HepG2 (cell line): Measurements from ENCODE around the gene DDIT4. TPM values are rescaled to one million over a fixed set of nuclear protein-coding genes. Genes with fewer than 3 reads are reported as not detected.

ENCODE experiments used
- CBFB ChIP-seq: sonication (generic); formaldehyde crosslinking; IDR thresholded peaks from 2 replicates; pipeline ENCODE4 v1.4.0; 2020; ENCODE audit warnings: missing genetic modification reagents
- EEA1 ChIP-seq: sonication (generic); formaldehyde crosslinking; IDR thresholded peaks from 2 replicates; pipeline ENCODE4 v1.5.1; 2020; ENCODE audit warnings: mild to moderate bottlenecking, missing genetic modification reagents, borderline replicate concordance
- ERF ChIP-seq: IDR thresholded peaks from 2 replicates; pipeline ENCODE4 v1.6.1; 2018; ENCODE audit warnings: missing biosample characterization, missing genetic modification reagents
- NR2F6 ChIP-seq, 2 experiments: IDR thresholded peaks; 2 replicates each; pipeline ENCODE4 v1.6.1; 2016; ENCODE audit warnings: antibody characterized with exemption in 1 of 2, mild to moderate bottlenecking in 1 of 2
- ZFP36 ChIP-seq: fragments of 150-350 bp; IDR thresholded peaks from 2 replicates; pipeline ENCODE4 v1.6.1; 2018; ENCODE audit warnings: borderline replicate concordance, low read length, low read depth; ENCODE audit not compliant: partially characterized antibody
- ZNF256 ChIP-seq: sonication (generic); formaldehyde crosslinking; conservative IDR thresholded peaks from 2 replicates; pipeline ENCODE4 v1.4.0; 2020; ENCODE audit warnings: missing genetic modification reagents
- ZNF274 ChIP-seq: sonication (generic); formaldehyde crosslinking; IDR thresholded peaks from 2 replicates; pipeline ENCODE4 v1.5.1; 2020; ENCODE audit warnings: mild to moderate bottlenecking, missing genetic modification reagents
- ZNF44 ChIP-seq: sonication (generic); formaldehyde crosslinking; IDR thresholded peaks from 2 replicates; pipeline ENCODE4 v1.5.1; 2020; ENCODE audit warnings: mild to moderate bottlenecking, missing genetic modification reagents
- ZNF577 ChIP-seq: sonication (generic); formaldehyde crosslinking; IDR thresholded peaks from 2 replicates; pipeline ENCODE4 v1.4.0; 2020; ENCODE audit warnings: mild to moderate bottlenecking, low read depth, missing genetic modification reagents, borderline replicate concordance
- ZNF652 ChIP-seq: IDR thresholded peaks from 2 replicates; pipeline ENCODE4 v1.6.1; 2016; ENCODE audit warnings: low read depth, borderline replicate concordance
- ZNF724P ChIP-seq: sonication (generic); formaldehyde crosslinking; IDR thresholded peaks from 2 replicates; pipeline ENCODE4 v1.8.0; 2022; ENCODE audit warnings: missing genetic modification reagents, borderline replicate concordance
- polyA plus RNA-seq, 8 experiments: library from polyadenylated mRNA; depleted of rRNA in 3 of 8; stranded (reverse) in 7 of 8; unstranded in 1 of 8; fragments of >200 nt; fragmentation: Illumina TruSeq in 4 of 8; extraction: Trizol in 4 of 8; gene quantifications; 2 replicates each; pipeline versions ENCODE4 v1.2.1 to v1.2.3, GENCODE V29; 2011 to 2016; ENCODE audit warnings: low read depth in 4 of 8, missing spikeins in 1 of 8, mixed read lengths in 1 of 8; ENCODE audit not compliant: insufficient read depth in 1 of 8
- total RNA-seq, 5 experiments: library from RNA; depleted of rRNA; stranded (reverse); fragments of >200 nt; fragmentation: Illumina TruSeq; extraction: Trizol; gene quantifications; 2 replicates each; pipeline ENCODE4 v1.2.3, GENCODE V29; 2016; ENCODE audit warnings: low read depth in 1 of 5
- TF ChIP-seq, protein P1 (sequence below): sonication (generic); formaldehyde crosslinking; IDR thresholded peaks from 2 replicates; pipeline ENCODE4 v1.4.0; 2020; ENCODE audit warnings: missing genetic modification reagents
- TF ChIP-seq, protein P2 (sequence below): sonication (generic); formaldehyde crosslinking; IDR thresholded peaks from 2 replicates; pipeline ENCODE4 v1.4.0; 2020; ENCODE audit warnings: missing genetic modification reagents
- TF ChIP-seq, protein P3 (sequence below): sonication (generic); formaldehyde crosslinking; IDR thresholded peaks from 2 replicates; pipeline ENCODE4 v1.5.0; 2020; ENCODE audit warnings: mild to moderate bottlenecking, missing genetic modification reagents, moderate library complexity
- TF ChIP-seq, protein P4 (sequence below): sonication (generic); formaldehyde crosslinking; IDR thresholded peaks from 2 replicates; pipeline ENCODE4 v1.4.0; 2020; ENCODE audit warnings: missing genetic modification reagents
- TF ChIP-seq, protein P5 (sequence below): IDR thresholded peaks from 2 replicates; pipeline ENCODE4 v1.6.1; 2018; ENCODE audit warnings: missing genetic modification reagents
- TF ChIP-seq, protein P6 (sequence below): sonication (generic); formaldehyde crosslinking; IDR thresholded peaks from 2 replicates; pipeline ENCODE4 v1.8.0; 2022; ENCODE audit warnings: missing genetic modification reagents, low read depth, mild to moderate bottlenecking, borderline replicate concordance
- TF ChIP-seq, protein P7 (sequence below): sonication (generic); formaldehyde crosslinking; IDR thresholded peaks from 2 replicates; pipeline ENCODE4 v1.4.0; 2020; ENCODE audit warnings: missing genetic modification reagents

DDIT4 gene
- total and polyA plus RNA-seq, 2 of the 13 experiments (the other 11 are each of a cell fraction or from before 2014, with no cell fraction given), result 35.6 to 40.7 TPM

DNA sequence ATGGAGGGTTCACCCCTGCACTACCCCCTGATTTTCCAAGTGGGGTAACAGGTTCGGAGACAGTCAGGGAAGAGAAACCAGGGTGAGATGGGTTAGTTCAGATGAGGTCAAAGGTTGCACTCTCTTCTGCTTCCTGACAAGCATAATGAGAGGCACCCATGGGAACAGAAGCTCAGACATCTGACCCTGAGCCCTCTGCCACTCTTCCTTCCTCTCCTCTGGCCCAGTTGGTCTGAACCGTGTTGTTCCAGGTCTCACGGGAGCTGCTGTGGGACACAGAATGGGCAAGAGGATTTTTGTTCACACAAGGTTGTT lies 42.6 kb downstream of the DDIT4 start (continued):
- TF ChIP-seq, protein P1, sequence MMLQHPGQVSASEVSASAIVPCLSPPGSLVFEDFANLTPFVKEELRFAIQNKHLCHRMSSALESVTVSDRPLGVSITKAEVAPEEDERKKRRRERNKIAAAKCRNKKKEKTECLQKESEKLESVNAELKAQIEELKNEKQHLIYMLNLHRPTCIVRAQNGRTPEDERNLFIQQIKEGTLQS (CRISPR knock-in tag), result no peak
- TF ChIP-seq ZFP36 (no peak), ZNF274 (CRISPR knock-in tag) (no peak), CBFB (CRISPR knock-in tag) (no peak), ZNF577 (CRISPR knock-in tag) (no peak), ZNF44 (CRISPR knock-in tag) (no peak), ERF (CRISPR knock-in tag) (no peak), ZNF724P (CRISPR knock-in tag) (no peak), ZNF652 (no peak), EEA1 (CRISPR knock-in tag) (no peak), NR2F6 (IDR thresholded peaks at IDR 0.05) (peak; percentile 71), NR2F6 (CRISPR knock-in tag; IDR thresholded peaks at IDR 0.05) (peak; percentile 77), ZNF256 (CRISPR knock-in tag) (no peak)
- TF ChIP-seq, protein P2, sequence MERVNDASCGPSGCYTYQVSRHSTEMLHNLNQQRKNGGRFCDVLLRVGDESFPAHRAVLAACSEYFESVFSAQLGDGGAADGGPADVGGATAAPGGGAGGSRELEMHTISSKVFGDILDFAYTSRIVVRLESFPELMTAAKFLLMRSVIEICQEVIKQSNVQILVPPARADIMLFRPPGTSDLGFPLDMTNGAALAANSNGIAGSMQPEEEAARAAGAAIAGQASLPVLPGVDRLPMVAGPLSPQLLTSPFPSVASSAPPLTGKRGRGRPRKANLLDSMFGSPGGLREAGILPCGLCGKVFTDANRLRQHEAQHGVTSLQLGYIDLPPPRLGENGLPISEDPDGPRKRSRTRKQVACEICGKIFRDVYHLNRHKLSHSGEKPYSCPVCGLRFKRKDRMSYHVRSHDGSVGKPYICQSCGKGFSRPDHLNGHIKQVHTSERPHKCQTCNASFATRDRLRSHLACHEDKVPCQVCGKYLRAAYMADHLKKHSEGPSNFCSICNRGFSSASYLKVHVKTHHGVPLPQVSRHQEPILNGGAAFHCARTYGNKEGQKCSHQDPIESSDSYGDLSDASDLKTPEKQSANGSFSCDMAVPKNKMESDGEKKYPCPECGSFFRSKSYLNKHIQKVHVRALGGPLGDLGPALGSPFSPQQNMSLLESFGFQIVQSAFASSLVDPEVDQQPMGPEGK (CRISPR knock-in tag), result no peak
- TF ChIP-seq, protein P3, sequence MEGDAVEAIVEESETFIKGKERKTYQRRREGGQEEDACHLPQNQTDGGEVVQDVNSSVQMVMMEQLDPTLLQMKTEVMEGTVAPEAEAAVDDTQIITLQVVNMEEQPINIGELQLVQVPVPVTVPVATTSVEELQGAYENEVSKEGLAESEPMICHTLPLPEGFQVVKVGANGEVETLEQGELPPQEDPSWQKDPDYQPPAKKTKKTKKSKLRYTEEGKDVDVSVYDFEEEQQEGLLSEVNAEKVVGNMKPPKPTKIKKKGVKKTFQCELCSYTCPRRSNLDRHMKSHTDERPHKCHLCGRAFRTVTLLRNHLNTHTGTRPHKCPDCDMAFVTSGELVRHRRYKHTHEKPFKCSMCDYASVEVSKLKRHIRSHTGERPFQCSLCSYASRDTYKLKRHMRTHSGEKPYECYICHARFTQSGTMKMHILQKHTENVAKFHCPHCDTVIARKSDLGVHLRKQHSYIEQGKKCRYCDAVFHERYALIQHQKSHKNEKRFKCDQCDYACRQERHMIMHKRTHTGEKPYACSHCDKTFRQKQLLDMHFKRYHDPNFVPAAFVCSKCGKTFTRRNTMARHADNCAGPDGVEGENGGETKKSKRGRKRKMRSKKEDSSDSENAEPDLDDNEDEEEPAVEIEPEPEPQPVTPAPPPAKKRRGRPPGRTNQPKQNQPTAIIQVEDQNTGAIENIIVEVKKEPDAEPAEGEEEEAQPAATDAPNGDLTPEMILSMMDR (CRISPR knock-in tag), result no peak
- TF ChIP-seq, protein P4, sequence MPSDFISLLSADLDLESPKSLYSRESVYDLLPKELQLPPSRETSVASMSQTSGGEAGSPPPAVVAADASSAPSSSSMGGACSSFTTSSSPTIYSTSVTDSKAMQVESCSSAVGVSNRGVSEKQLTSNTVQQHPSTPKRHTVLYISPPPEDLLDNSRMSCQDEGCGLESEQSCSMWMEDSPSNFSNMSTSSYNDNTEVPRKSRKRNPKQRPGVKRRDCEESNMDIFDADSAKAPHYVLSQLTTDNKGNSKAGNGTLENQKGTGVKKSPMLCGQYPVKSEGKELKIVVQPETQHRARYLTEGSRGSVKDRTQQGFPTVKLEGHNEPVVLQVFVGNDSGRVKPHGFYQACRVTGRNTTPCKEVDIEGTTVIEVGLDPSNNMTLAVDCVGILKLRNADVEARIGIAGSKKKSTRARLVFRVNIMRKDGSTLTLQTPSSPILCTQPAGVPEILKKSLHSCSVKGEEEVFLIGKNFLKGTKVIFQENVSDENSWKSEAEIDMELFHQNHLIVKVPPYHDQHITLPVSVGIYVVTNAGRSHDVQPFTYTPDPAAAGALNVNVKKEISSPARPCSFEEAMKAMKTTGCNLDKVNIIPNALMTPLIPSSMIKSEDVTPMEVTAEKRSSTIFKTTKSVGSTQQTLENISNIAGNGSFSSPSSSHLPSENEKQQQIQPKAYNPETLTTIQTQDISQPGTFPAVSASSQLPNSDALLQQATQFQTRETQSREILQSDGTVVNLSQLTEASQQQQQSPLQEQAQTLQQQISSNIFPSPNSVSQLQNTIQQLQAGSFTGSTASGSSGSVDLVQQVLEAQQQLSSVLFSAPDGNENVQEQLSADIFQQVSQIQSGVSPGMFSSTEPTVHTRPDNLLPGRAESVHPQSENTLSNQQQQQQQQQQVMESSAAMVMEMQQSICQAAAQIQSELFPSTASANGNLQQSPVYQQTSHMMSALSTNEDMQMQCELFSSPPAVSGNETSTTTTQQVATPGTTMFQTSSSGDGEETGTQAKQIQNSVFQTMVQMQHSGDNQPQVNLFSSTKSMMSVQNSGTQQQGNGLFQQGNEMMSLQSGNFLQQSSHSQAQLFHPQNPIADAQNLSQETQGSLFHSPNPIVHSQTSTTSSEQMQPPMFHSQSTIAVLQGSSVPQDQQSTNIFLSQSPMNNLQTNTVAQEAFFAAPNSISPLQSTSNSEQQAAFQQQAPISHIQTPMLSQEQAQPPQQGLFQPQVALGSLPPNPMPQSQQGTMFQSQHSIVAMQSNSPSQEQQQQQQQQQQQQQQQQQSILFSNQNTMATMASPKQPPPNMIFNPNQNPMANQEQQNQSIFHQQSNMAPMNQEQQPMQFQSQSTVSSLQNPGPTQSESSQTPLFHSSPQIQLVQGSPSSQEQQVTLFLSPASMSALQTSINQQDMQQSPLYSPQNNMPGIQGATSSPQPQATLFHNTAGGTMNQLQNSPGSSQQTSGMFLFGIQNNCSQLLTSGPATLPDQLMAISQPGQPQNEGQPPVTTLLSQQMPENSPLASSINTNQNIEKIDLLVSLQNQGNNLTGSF, result no peak
- TF ChIP-seq, protein P5, sequence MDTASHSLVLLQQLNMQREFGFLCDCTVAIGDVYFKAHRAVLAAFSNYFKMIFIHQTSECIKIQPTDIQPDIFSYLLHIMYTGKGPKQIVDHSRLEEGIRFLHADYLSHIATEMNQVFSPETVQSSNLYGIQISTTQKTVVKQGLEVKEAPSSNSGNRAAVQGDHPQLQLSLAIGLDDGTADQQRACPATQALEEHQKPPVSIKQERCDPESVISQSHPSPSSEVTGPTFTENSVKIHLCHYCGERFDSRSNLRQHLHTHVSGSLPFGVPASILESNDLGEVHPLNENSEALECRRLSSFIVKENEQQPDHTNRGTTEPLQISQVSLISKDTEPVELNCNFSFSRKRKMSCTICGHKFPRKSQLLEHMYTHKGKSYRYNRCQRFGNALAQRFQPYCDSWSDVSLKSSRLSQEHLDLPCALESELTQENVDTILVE (CRISPR knock-in tag), result no peak
- TF ChIP-seq, protein P6, sequence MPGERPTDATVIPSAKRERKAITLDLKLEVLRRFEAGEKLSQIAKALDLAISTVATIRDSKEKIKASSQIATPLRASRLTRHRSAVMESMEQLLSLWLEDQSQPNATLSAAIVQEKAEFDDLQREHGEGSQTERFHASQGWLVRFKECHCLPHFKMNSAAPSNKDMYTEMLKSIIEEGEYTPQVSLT, result no peak
- TF ChIP-seq, protein P7, sequence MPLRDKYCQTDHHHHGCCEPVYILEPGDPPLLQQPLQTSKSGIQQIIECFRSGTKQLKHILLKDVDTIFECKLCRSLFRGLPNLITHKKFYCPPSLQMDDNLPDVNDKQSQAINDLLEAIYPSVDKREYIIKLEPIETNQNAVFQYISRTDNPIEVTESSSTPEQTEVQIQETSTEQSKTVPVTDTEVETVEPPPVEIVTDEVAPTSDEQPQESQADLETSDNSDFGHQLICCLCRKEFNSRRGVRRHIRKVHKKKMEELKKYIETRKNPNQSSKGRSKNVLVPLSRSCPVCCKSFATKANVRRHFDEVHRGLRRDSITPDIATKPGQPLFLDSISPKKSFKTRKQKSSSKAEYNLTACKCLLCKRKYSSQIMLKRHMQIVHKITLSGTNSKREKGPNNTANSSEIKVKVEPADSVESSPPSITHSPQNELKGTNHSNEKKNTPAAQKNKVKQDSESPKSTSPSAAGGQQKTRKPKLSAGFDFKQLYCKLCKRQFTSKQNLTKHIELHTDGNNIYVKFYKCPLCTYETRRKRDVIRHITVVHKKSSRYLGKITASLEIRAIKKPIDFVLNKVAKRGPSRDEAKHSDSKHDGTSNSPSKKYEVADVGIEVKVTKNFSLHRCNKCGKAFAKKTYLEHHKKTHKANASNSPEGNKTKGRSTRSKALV (CRISPR knock-in tag), result no peak
